GM19455 (cell line): ENCODE results near the gene ZNF511.

Source experiments
- ATAC-seq: cut with Tn5 transposase; IDR thresholded peaks from one replicate; pipeline ENCODE4 v1.9.1; 2021; ENCODE audit not compliant: unreplicated experiment

Gene ZNF511

GRCh38 chr10:133334503-133335245 is 26.0 kb downstream of the ZNF511 start:
- ATAC-seq = no peak

DNA sequence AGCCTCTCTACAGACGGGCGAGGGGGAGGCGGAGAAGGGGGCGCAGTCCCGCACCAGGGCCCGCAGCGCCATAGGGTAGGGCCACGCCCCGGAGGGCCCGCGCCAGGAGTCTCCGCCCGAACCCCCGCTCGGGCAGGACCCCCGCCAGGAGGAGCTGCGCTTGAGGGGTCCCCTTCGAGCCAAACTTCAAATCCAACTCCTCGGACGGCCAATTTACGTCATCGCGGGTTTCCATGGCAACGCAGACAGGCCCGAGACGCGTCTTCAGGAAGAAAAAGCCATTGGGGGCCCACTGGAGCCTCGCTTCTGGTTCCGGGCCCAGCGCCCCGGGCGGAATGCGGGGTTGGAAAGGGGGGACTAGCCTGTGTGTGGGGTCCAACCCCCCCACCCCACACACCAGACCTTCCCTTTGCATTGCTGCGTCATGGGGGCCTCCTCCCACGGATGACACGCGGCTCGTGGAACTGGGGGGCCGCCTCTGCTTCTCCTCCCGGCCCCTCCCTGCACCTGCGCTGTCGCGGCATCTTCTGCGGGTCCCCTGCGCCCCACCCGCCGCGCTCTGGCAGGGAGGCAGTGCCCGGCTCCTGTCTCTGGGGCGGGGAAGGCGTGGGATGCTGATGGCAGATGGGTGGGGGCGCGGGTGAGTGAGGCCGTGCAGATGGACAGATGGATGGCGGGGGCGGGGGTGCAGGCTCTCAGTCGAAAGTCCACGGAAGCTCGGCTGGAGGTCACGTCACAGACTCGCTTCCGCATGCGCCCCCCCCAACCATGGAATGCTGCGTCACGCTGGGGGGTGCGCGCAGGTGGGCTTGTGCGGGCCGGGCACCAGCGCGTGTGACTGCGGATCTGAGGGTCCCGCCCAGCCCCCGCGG is 26.8 kb downstream of the ZNF511 start:
- ATAC-seq = no peak

GRCh38 chr10:133336118-133336576 is 27.4 kb downstream of the ZNF511 start:
- no peak for ATAC-seq

DNA sequence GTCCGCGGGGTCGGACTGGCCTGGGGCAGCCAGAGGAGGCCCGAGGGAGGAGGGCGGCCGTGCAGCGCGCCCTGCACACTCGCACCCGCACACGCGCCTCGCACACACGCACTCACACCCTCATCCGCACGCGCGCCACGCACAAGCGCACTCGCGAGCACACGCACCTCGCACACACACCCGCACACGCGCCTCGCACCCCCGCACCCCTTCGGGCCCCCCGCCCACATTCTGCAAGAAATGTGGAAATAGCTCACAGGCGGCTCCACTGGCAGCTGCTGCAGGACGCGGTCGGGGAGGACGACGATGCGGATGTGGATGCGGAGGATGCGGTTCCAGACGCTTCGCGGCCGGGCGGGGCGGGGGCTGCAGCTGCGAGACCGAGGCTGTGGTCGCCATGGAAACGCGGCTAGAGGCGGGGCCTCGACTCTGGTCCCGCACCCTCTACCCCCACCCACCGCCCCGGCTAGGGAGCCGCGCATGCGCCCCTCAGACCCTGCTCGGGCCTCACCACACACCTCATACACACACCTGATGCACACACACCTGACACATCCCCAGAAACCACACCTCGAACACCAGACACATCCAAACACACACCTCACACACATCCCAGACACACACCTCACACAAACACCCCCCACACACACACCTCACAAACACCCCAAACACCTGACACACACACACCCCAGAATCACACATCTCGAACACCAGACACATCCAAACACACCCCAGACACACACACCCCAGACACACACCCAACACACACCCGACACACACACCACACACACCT is 28.1 kb downstream of the ZNF511 start, which contains the start of gene CALY:
TSS of gene CALY (minus strand) at position 320 of the 793 bp plus-strand sequence. CDS start 7,907 bp downstream, outside the sequence.
- no peak for ATAC-seq

DNA sequence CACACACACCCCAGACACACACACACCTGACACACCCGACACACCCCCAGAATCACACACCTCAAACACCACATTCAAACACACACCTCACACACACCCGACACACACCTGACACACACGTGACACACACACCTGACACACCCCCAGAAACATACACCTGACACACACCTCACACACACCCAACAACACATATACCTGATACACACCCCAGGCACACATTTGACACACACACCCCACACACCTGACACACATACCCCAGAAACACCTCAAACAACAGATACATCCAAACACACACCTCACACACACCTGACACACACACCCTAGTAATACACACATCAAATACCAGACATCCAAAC is 28.6 kb downstream of the ZNF511 start:
- ATAC-seq = no peak

DNA sequence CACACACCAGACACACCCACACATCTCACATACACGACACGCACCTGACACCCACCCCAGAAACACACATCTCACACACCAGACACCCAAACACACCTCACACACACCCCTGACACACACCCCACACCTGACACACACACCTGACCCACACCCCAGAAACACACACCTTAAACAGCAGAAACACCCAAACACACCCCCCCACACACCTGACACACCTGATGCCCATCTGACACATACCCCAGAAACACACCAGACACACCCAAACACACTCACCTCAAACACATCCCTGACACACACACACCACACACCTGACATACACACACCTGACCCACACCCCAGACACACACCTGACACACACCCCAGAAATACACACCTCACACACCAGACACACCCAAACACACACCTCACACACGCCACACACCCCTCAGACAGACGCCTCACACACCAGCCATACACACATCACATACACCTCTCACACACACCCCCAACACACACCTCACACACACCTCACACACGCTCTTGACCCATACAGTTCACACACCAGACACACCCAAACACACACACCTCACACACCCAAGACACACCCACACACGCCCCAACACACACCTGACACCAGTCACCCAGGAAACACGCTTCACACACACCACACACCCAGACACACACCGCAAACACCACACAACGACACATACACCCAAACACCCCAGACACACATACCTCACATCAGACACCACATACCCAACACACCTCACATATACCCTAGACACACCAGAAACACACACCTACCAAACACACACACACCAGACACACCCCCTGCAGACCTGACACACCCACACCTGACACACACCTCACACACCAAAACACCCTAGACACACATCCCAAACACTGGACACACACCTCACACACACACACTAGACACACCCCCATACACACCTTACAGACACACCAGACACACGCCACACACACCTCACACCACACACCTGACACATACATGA is 29.7 kb downstream of the ZNF511 start:
- ATAC-seq = no peak

- no peak for ATAC-seq
Measured at GRCh38 chr10:133339708-133340380, 31.1 kb downstream of the ZNF511 start.

DNA sequence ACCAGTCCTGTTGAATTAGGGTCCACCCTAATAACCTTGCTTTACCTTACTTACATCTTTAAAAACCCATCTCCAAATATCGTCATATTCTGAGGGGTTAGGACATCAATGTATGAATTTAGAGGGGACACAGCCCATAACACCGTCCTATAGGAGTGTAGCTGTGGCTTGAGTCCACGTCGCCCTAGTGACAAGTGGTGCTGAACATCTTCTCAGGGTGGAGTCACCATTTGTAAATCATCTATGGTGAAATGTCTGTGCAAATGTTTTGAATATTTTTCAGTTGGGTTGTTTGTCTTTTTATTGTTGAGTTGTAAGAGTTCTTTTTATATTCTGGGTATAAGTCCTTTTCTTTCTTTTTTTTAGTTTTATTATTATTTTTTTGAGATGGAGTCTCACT is 33.3 kb downstream of the ZNF511 start:
- ATAC-seq = no peak

DNA sequence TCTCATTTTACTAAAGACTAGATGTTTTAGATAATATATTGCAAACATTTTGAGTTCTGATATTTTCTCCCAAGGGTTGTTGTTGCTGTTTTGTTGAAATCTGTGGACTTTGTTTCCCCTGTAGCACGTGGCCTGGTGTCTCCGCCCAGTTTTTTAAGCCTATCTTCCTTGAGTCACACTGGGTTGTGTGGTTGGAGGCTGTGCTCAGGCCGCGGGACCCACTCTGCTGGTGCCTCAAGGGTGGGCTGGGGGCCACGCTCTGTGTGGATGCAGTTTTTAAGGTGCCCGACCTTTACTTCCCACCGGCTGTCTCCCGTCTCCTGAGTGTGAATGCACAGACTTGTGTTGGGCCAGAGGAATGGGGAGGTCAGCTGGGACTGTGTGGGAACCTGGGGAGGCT is 34.2 kb downstream of the ZNF511 start:
- no peak for ATAC-seq

DNA sequence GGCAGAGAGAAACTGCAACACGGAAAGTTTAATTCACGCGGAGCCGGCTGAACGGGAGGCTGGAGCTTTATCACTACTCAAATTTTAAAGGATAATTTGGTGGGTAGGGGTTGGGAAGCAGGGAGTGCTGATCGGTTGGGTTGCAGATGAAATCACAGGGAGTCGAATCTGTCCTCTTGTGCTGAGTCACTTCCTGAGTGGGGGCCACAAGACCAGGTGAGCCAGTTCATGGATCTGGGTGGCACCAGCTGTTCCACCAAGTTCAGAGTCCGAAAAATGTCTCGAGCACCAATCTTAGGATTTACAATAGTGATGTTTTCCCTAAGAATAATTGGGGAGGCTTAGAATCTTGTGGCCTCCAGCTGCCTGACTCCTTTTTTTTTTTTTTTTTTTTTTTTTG is 34.8 kb downstream of the ZNF511 start:
- no peak for ATAC-seq

DNA sequence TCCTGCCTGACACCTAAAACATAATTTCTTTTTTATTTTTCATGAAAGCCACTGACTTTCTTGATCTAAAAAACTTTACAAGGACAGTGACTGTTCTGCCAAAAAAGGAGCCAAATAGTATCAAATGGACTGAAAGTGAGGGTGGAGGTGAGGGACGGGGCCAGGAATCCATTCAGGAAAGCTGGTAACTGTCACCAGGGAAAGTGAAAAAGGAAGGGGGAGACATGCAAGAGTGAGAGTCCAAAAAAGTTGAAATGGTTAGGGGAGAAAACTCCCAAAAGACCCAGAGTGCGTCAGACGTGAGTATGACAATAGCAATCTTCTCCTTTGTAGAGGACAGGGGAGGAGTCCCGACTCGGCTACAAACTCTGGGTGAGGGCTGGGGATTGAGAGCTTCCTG is 35.5 kb downstream of the ZNF511 start:
- no peak for ATAC-seq

DNA sequence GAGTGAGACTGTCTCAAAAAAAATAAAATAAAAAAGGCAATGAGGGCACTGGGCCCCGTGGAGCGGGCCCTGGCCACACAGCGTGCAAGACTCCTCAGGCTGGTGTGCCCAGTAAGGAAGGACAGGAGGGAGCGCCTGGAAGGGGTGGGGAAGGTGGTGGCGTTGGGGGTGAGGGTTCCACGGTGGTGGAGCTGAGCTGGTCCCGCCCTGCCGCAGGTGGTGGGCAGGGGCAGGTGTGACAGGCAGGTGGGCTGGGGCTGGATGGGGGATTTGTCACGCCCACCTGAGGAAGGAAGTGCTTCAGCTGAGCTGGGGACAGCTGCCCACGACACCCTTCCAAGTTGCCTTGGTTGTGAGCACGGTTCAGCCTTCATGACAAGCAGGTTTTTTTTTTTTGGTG is 37.7 kb downstream of the ZNF511 start:
- no peak for ATAC-seq

DNA sequence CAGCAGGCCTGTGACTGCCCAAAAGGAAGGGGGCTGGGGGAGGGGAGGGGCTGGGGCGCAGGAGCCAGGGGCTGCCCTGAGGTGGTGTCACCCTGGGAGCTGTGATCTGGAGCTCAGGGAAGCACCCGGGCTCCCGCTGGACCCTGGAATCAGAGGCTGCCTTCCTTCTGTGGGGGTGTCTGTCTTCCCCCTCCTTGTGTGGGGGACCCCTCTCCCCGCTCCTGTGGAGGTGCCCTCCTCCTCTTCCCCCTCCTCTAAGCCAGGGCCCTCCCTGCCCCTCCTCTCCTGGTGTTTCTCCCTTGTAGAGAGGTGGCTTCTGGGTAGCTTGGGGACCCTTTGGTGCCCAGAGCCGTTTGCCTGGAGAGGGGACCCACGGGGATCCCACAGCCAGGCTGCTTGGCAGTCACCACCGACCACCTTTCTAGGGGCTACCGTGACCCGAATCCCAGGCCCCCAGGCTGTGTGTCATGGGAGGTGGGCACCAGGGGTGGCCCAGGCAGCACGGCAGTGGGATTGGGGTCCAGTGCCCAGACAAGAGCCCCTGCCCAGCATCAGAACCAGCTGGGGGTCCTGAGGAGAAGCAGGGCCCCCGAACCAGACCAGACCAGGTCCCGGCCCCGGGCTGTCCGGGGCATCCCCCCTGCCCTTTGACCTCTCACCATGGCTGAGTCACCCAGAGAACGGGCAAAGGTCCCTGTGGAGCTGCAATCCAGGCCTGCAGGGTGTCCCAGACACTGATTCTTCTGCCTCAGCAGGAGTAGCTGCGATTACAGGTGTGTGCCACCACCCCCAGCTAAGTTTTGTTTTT is 39.2 kb downstream of the ZNF511 start:
- ATAC-seq = no peak

DNA sequence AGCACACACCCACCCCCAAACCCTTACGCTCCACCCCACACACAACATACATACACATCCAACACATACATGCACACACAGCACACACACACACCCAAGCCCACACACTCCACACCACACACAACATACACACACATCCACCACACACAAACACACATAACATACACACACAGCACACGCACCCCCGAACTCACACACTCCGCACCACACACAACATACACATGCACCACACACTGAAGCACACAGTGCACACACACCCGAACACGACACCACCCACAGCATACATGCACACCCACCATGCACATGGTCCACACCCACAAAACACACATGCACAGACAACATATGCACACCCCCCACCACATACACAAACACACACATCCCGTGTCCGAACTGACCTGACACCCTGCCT is 40.5 kb downstream of the ZNF511 start:
- ATAC-seq = no peak

DNA sequence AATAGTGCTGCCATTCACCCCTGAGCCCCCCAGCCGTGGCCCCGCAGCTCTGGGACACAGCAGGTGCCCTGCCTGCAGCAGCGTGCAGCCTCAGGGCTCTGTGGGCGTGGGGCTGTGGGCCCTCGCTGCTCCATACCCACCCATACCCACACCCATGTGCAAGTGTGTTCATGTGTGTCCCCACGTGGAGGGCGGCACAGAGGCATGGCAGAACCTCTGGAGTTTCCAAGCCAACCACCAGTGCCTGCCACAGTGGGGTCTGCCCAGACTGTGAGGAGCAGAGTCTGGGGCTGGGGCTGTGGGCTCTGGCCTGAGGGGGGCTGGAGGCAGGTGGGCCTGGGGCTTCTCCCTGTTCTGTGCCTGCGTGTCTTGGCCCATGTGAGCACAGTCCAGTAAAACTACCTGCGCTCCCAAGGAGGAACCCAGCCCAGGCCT is 40.9 kb downstream of the ZNF511 start:
- no peak for ATAC-seq

- no peak for ATAC-seq
Measured at GRCh38 chr10:133350283-133350949, 41.7 kb downstream of the ZNF511 start.

- ATAC-seq = no peak
Measured at GRCh38 chr10:133350950-133351329, 42.2 kb downstream of the ZNF511 start.
